ENCODE measurements around the gene UBC. TPM values are rescaled to one million over a fixed set of nuclear protein-coding genes. Genes with fewer than 3 reads are reported as not detected.
A peak's percentile ranks its signal among the peaks of the same experiment; 100 is the strongest.

The UBC gene
- total RNA-seq, 1 experiment from 2014 or later = 523 TPM

GRCh38 chr12:124876171-124876570, 38.3 kb downstream of the UBC start:
- Histone ChIP-seq H4K8ac (replicated peaks; ENCODE audit: insufficient read length, low read depth, low read length) (no peak overlapping the region), H2BK5ac (ENCODE audit: insufficient read length, low read length) (no peak overlapping the region), H3K79me1 (ENCODE audit: insufficient read depth, low read depth, low read length, poor library complexity, severe bottlenecking) (no peaks in the 10 kb centered on the region), H3K9ac (ENCODE audit: extremely low read depth, insufficient read length, low read length) (no peak overlapping the region), H2BK15ac (ENCODE audit: low read depth, low read length) (no peak overlapping the region), H3K18ac (ENCODE audit: insufficient read length, low read depth, low read length) (no peak overlapping the region), H3K4me2 (ENCODE audit: insufficient read depth, insufficient read length, low read length) (no peak overlapping the region), H3K4me1 (ENCODE audit: insufficient read depth, low read length) (no peaks in the 10 kb centered on the region), H2BK12ac (ENCODE audit: insufficient read length, low read depth, low read length) (no peak overlapping the region), H3K27ac (ENCODE audit: insufficient read length, low read depth, low read length) (no peak overlapping the region), H4K20me1 (ENCODE audit: control insufficient read depth, insufficient read depth, insufficient read length) (no peaks in the 10 kb centered on the region), H3K79me2 (ENCODE audit: insufficient read depth, low read length) (no peaks in the 10 kb centered on the region), H3K27me3 (ENCODE audit: insufficient read depth, low read length) (no peaks in the 10 kb centered on the region), H2AK5ac (ENCODE audit: insufficient read length, low read length) (no peak overlapping the region), H3K4ac (ENCODE audit: low read depth, low read length) (no peak overlapping the region), H3T11ph (ENCODE audit: low read length) (no peak overlapping the region), H2BK20ac (ENCODE audit: low read depth, low read length, poor library complexity, severe bottlenecking) (no peak overlapping the region), H4K5ac (ENCODE audit: insufficient read length, low read depth, low read length) (peak overlapping the region; percentile 4), H3K9me3 (ENCODE audit: control insufficient read depth, low read depth, low read length) (no peaks in the 10 kb centered on the region), H3K23me2 (ENCODE audit: insufficient read length, low read depth, low read length, poor library complexity, severe bottlenecking) (no peaks in the 10 kb centered on the region), H4K91ac (ENCODE audit: insufficient read length, low read depth, low read length) (no peak overlapping the region), H2AFZ (ENCODE audit: low read length) (no peak overlapping the region), H3K14ac (ENCODE audit: insufficient read depth, low read length) (no peak overlapping the region), H3K56ac (ENCODE audit: insufficient read length, low read depth, low read length) (no peak overlapping the region), H2BK120ac (ENCODE audit: low read depth, low read length, poor library complexity, severe bottlenecking) (no peak overlapping the region), H3K23ac (ENCODE audit: insufficient read length, low read depth, low read length) (no peak overlapping the region)
- peaks cover 5% of the 10 kb centered on the region in 2 experiments; a peak in 3 of 4 replicates for H3K4me1 Mint-ChIP-seq
- H3K36me3 Mint-ChIP-seq (ENCODE audit: insufficient read depth in 1 of 3, low read depth in 3 of 3) = no peaks in the 10 kb centered on the region
- DNase-seq = no peak
- no peak overlapping the region for H3K4me3 Mint-ChIP-seq
- no peak for TF ChIP-seq CTCF (conservative IDR thresholded peaks at IDR 0.05)
- peak overlapping the region in 1 of 3 experiments; percentile 2; a peak in 1 of 7 replicates for H3K27ac Mint-ChIP-seq
- no peaks in the 10 kb centered on the region for H3K9me3 Mint-ChIP-seq
- peaks cover 8% of the 10 kb centered on the region for H3K27me3 Mint-ChIP-seq (ENCODE audit: low read depth)
- WGBS (ENCODE audit: extremely low coverage, insufficient read length, low lambda C conversion rate) = no CpG with 5 or more reads among the region's 2 CpGs

All from H9 (cell line).